Spleen (tissue), 11 donors: Measurements from ENCODE around the gene CD300C. TPM values are rescaled to one million over a fixed set of nuclear protein-coding genes. Genes with fewer than 3 reads are reported as not detected.

Experiments
- DNase-seq: peaks from one replicate; pipeline ENCODE4 v3.0.0-alpha.2; 2020
- H3K27ac ChIP-seq, 8 donors: fragments of 200-600 bp; sonication (generic) in 7 of 8; 1 replicate in 4 of 8; 2 replicates in 4 of 8; pipeline versions ENCODE4 v1.5.0 to v1.8.0; 2016 to 2021; ENCODE audit warnings: inconsistent platforms in 4 of 8, mild to moderate bottlenecking in 4 of 8, moderate library complexity in 1 of 8
- H3K27me3 ChIP-seq, 7 donors: fragments of 200-600 bp; sonication (generic) in 6 of 7; replicated peaks in 1 of 7; 1 replicate in 4 of 7; 2 replicates in 3 of 7; pipeline versions ENCODE4 v1.5.0 to v1.8.0; 2016 to 2021; ENCODE audit warnings: inconsistent platforms in 3 of 7, mild to moderate bottlenecking in 1 of 7
- H3K36me3 ChIP-seq, 6 donors: fragments of 200-600 bp; sonication (generic) in 5 of 6; 1 replicate in 4 of 6; 2 replicates in 2 of 6; pipeline versions ENCODE4 v1.5.0 to v1.8.0; 2016 to 2021; ENCODE audit warnings: inconsistent platforms in 2 of 6
- H3K4me1 ChIP-seq, 6 donors: fragments of 200-600 bp; sonication (generic) in 5 of 6; 1 replicate in 3 of 6; 2 replicates in 3 of 6; pipeline versions ENCODE4 v1.5.0 to v1.8.0; 2016 to 2021; ENCODE audit warnings: inconsistent platforms in 3 of 6
- H3K4me3 ChIP-seq, 8 donors: fragments of 200-600 bp; sonication (generic) in 7 of 8; 1 replicate in 4 of 8; 2 replicates in 4 of 8; pipeline versions ENCODE4 v1.5.0 to v1.8.0; 2016 to 2021; ENCODE audit warnings: inconsistent platforms in 4 of 8, mild to moderate bottlenecking in 4 of 8, moderate library complexity in 2 of 8
- H3K9me3 ChIP-seq, 8 donors: fragments of 200-600 bp; sonication (generic) in 7 of 8; 1 replicate in 4 of 8; 2 replicates in 4 of 8; pipeline versions ENCODE4 v1.5.0 to v1.8.0; 2016 to 2021; ENCODE audit warnings: inconsistent platforms in 4 of 8
- POLR2A ChIP-seq, 3 donors: fragments of 450-650 bp; IDR thresholded peaks; one replicate each; pipeline ENCODE4 v1.5.1; 2017; ENCODE audit warnings: antibody characterized with exemption in 3 of 3, mild to moderate bottlenecking in 1 of 3
- POLR2AphosphoS5 ChIP-seq, 3 donors: sonication (generic); formaldehyde crosslinking; IDR thresholded peaks; one replicate each; pipeline ENCODE4 v1.5.1; 2017; ENCODE audit warnings: antibody characterized with exemption in 3 of 3
- WGBS, 5 donors: extraction: QIAGEN DNeasy Blood & Tissue Kit in 3 of 5; methylation state at CpG; one replicate each; pipeline versions ENCODE4 v1.1.5 to v1.1.7; 2013 to 2018; 5-methylcytosine and 5-hydroxymethylcytosine counted together
- intact Hi-C: fragments of 100-400 bp; cut with DNase I; formaldehyde crosslinking; loops from one replicate; pipeline ENCODE4 v1.15.0; 2023; ENCODE audit warnings: low total_unique reads
- polyA plus RNA-seq, 3 donors: library from polyadenylated mRNA; stranded (reverse); fragments of 200-250 nt; gene quantifications; one replicate each; pipeline ENCODE4 v1.2.1, GENCODE V29; 2013
- total RNA-seq, 7 donors: library from RNA; depleted of rRNA in 3 of 7; stranded (reverse); fragments of >200 nt in 3 of 7; fragmentation: NEBNext Ultra II Directional in 4 of 7; extraction: Animal tissue kit (Norgen Biotek cat#: 25700) in 4 of 7; gene quantifications; one replicate each; pipeline versions ENCODE4 v1.1.0 to v1.2.1, GENCODE V29; 2016 to 2021
- TF ChIP-seq, protein P1 (sequence below), 11 experiments: fragments of 200-600 bp in 7 of 11; fragments of 450-650 bp in 4 of 11; sonication (generic) in 4 of 11; IDR thresholded peaks in 8 of 11; conservative IDR thresholded peaks in 3 of 11; 1 replicate in 7 of 11; 2 replicates in 4 of 11; pipeline versions ENCODE4 v1.4.0 to v1.8.0; 2016 to 2021; ENCODE audit warnings: antibody characterized with exemption in 11 of 11, inconsistent platforms in 4 of 11, mild to moderate bottlenecking in 1 of 11
- donor health status: healthy with polysubstance abuse.
- donor health status: DM: no; HTN: no; CAD: no; lungs with moderate emphysema.
- donor health status: DM: no; HTN: no; CAD: no.
- donor health status: Bipolar disorder and iron deficiency.
- donor health status: healthy.
- donor health status: DM: no; HTN: no; CAD: no.
- donor health status: DM: yes; HTN: yes; CAD: no.

Gene CD300C
- total and polyA plus RNA-seq, 10 donors, result 0.96 to 10.3 (median 5.0) TPM

DNA sequence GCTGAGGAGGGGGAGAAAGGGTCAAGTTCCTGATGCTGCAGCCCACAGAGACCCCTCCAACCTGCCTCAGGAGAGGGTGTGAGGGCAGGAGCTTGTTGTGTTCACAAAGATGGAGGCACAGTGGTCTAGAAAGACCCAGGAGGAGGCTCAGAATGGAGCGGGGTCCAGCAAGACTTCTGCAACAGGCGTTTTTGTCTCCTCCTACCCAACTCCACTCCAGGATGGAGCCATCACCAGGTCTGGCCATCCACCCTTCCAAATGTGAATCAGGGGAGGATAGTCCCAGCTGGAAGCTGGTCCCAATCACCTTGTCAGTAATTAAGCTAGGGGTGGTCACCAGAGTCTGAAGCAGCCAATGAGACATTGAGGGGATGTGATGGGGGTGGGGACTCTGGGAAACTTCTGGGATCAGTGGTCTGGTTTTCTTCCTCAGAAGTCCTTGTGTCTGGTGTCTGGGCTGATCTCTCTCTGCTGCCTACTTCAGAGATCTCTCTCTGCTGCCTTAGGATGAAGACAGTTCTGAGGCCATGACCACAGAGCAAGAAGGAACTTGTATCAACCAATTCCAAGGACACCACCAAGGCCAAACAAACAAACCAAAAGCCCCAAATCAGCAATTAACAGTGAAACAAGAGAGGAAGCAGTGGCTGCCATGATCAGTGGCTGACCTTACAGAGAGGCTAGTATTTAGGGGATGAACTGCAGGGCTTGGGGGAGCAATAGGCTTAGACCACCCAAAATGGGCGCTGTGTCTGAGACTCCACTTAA is 29.2 kb downstream of the CD300C start:
- H3K27ac ChIP-seq, result no peak overlapping the region
- peaks cover 0 to 19% (median 0%) of the 10 kb centered on the region in 7 donors for H3K27me3 ChIP-seq
- no peak for DNase-seq
- peaks cover 0 to 35% (median 10%) of the 10 kb centered on the region in 6 donors for H3K4me1 ChIP-seq
- 92 to 98% (median 95%) methylated on average over 2 to 3 of the region's 3 CpGs for WGBS, 5 donors
- no peaks in the 10 kb centered on the region for H3K36me3 ChIP-seq
- no peak for TF ChIP-seq POLR2A (IDR thresholded peaks at IDR 0.05)
- peaks cover 0 to 11% (median 7%) of the 10 kb centered on the region in 8 donors for H3K9me3 ChIP-seq
- no peak overlapping the region for H3K4me3 ChIP-seq
- intact Hi-C loops, result no loop called here

DNA sequence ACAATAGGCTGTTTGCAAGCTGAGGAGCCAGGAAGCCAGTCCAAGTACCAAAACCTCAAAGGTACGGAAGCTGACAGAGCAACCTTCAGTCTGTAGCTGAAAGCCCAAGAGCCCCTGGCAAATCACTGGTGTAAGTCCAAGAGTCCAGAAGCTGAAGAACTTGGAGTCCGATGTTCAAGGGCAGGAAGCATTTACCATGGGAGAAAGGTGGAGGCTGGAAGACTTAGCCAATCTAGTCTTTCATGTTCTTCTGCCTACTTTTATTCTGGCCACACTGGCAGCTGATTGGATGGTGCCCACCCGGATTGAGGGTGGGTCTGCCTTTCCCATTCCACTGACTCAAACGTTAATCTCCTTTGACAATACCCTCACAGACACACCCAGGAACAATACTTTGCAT is 30.0 kb downstream of the CD300C start:
- H3K27ac ChIP-seq, result no peak overlapping the region
- H3K27me3 ChIP-seq, result peaks cover 0 to 12% (median 0%) of the 10 kb centered on the region in 7 donors
- TF ChIP-seq POLR2A (IDR thresholded peaks at IDR 0.05), result no peak
- TF ChIP-seq, protein P1, sequence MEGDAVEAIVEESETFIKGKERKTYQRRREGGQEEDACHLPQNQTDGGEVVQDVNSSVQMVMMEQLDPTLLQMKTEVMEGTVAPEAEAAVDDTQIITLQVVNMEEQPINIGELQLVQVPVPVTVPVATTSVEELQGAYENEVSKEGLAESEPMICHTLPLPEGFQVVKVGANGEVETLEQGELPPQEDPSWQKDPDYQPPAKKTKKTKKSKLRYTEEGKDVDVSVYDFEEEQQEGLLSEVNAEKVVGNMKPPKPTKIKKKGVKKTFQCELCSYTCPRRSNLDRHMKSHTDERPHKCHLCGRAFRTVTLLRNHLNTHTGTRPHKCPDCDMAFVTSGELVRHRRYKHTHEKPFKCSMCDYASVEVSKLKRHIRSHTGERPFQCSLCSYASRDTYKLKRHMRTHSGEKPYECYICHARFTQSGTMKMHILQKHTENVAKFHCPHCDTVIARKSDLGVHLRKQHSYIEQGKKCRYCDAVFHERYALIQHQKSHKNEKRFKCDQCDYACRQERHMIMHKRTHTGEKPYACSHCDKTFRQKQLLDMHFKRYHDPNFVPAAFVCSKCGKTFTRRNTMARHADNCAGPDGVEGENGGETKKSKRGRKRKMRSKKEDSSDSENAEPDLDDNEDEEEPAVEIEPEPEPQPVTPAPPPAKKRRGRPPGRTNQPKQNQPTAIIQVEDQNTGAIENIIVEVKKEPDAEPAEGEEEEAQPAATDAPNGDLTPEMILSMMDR (IDR thresholded peaks at IDR 0.05 in 8 of 11, conservative IDR thresholded peaks at IDR 0.05 in 3 of 11), result no peak
- TF ChIP-seq POLR2AphosphoS5 (IDR thresholded peaks at IDR 0.05), result no peak
- H3K4me1 ChIP-seq, result peaks cover 0 to 27% (median 7%) of the 10 kb centered on the region in 6 donors
- no peak for DNase-seq
- peaks cover 0 to 11% (median 7%) of the 10 kb centered on the region in 8 donors for H3K9me3 ChIP-seq
- 71 to 82% (median 74%) methylated on average over 4 of the region's 4 CpGs for WGBS, 5 donors
- intact Hi-C loops, result no loop called here
- no peaks in the 10 kb centered on the region for H3K36me3 ChIP-seq
- no peak overlapping the region for H3K4me3 ChIP-seq

DNA sequence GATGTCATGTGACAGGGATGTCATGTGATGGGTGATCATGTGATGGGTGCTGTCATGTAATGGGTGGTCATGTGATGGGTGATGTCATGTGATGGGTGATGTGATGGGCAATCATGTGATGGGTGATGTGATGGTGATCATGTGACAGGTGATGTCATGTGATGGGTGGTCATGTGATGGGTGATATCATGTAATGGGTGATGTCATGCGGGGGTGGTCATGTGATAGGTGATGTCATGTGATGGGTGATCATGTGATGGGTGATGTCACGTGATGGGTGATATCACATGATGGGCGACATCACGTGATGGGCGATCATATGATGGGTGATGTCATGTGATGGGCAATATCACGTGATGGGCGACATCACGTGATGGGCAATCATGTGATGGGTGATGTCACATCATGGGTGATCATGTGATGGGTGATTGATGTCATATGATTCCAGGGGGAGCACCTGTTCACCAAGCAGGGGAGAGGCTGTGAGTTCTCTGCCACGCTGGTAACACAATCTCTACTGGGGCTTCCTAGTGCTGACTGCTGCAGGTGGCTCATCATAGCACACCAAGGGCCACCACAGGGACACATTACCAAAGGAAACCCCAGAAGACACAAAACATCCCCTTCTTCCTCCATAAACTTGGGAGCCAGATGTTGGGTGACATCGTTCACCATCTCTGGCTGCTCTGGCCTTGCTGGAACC is 31.1 kb downstream of the CD300C start:
- Histone ChIP-seq H3K4me3 (no peak overlapping the region), H3K27ac (no peak overlapping the region), H3K9me3 (peaks cover 0 to 11% (median 7%) of the 10 kb centered on the region in 8 donors), H3K36me3 (no peaks in the 10 kb centered on the region), H3K4me1 (peaks cover 0 to 15% (median 3%) of the 10 kb centered on the region in 6 donors), H3K27me3 (peaks cover 0 to 12% (median 0%) of the 10 kb centered on the region in 7 donors)
- intact Hi-C loops, result no loop called here
- TF ChIP-seq, protein P1 (IDR thresholded peaks at IDR 0.05 in 8 of 11, conservative IDR thresholded peaks at IDR 0.05 in 3 of 11), result no peak
- no peak for TF ChIP-seq POLR2A (IDR thresholded peaks at IDR 0.05)
- no peak for TF ChIP-seq POLR2AphosphoS5 (IDR thresholded peaks at IDR 0.05)
- 88 to 96% (median 95%) methylated on average over 10 of the region's 10 CpGs for WGBS, 5 donors
- DNase-seq, result no peak

DNA sequence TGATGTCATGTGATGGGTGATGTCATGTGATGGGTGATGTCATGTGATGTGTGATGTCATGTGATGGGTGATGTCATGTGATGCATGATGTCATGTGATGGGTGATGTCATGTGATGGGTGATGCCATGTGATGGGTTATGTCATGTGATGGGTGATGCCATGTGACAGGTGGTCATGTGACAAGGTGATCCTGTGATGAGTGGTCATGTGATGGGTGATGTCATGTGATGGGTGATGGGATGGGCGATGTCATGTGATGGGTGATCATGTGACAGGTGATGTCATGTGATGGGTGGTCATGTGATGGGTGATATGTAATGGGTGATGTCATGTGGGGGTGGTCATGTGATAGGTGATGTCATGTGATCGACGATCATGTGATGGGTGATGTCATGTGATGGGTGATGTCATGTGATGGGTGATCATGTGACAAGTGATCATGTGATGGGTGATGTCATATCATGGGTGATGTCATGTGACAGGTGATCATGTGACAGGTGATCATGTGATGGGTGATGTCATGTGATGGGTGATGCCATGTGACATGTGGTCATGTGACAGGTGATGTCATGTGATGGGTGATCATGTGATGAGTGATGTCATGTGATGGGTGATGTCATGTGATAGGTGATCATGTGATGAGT is 31.8 kb downstream of the CD300C start:
- Histone ChIP-seq H3K4me3 (no peak overlapping the region), H3K27ac (no peak overlapping the region), H3K4me1 (peaks cover 0 to 12% (median 2%) of the 10 kb centered on the region in 6 donors), H3K9me3 (peaks cover 0 to 10% (median 7%) of the 10 kb centered on the region in 8 donors), H3K27me3 (peaks cover 0 to 12% (median 0%) of the 10 kb centered on the region in 7 donors), H3K36me3 (no peaks in the 10 kb centered on the region)
- 7 to 96% (median 83%) methylated on average over 3 of the region's 3 CpGs for WGBS, 5 donors
- intact Hi-C loops, result no loop called here
- DNase-seq, result no peak
- TF ChIP-seq, protein P1 (IDR thresholded peaks at IDR 0.05 in 8 of 11, conservative IDR thresholded peaks at IDR 0.05 in 3 of 11), result no peak
- TF ChIP-seq POLR2A (IDR thresholded peaks at IDR 0.05), result no peak
- TF ChIP-seq POLR2AphosphoS5 (IDR thresholded peaks at IDR 0.05), result no peak
